B cell (primary cell): Measurements from ENCODE around the gene ZNF598. TPM values are rescaled to one million over a fixed set of nuclear protein-coding genes. Genes with fewer than 3 reads are reported as not detected.

Source experiments
- ATAC-seq: fragments of 200-7000 bp; cut with Tn5 transposase; one replicate; pipeline ENCODE4 v1.10.0; 2021; ENCODE audit warnings: low read depth, mild to moderate bottlenecking, moderate number of reproducible peaks, moderate library complexity
- CTCF ChIA-PET: fragments of 350-600 bp; sonication (Branson Sonifier 250); formaldehyde crosslinking; loops from one replicate; lab custom pipeline; 2021; ENCODE audit warnings: antibody characterized with exemption, inconsistent platforms; lab: Charles Lee
- POLR2A ChIA-PET: fragments of 350-600 bp; sonication (Branson Sonifier 250); formaldehyde crosslinking; loops from one replicate; lab custom pipeline; 2021; ENCODE audit warnings: antibody characterized with exemption; lab: Charles Lee
- DNase-seq: peaks from one replicate; pipeline ENCODE4 v3.0.0; 2013
- H2AFZ ChIP-seq: 2 replicates; pipeline ENCODE4 v1.6.1; 2012; ENCODE audit warnings: mild to moderate bottlenecking, low read depth, low read length; ENCODE audit not compliant: insufficient read depth, poor library complexity, severe bottlenecking
- H3K27ac ChIP-seq, 2 donors: 1 replicate in 1 of 2; 2 replicates in 1 of 2; pipeline ENCODE4 v1.5.1; 2012 to 2013; ENCODE audit warnings: low read length in 2 of 2, mild to moderate bottlenecking in 2 of 2, moderate library complexity in 1 of 2
- H3K27me3 ChIP-seq, 4 experiments: fragments of 200-600 bp in 1 of 4; sonication (generic) in 1 of 4; replicated peaks in 1 of 4; 1 replicate in 2 of 4; 2 replicates in 2 of 4; pipeline versions ENCODE4 v1.6.1 to v1.7.0; 2013 to 2016; ENCODE audit warnings: low read length in 3 of 4, mild to moderate bottlenecking in 2 of 4, mixed read lengths in 1 of 4, moderate library complexity in 1 of 4; ENCODE audit not compliant: insufficient read depth in 4 of 4, control insufficient read depth in 3 of 4; ENCODE audit errors: control extremely low read depth in 1 of 4
- H3K36me3 ChIP-seq, 2 experiments: replicated peaks in 1 of 2; 1 replicate in 1 of 2; 2 replicates in 1 of 2; pipeline versions ENCODE4 v1.6.1 to v1.7.1; 2013; ENCODE audit warnings: low read length in 1 of 2; ENCODE audit not compliant: insufficient read depth in 2 of 2, control insufficient read depth in 1 of 2; ENCODE audit errors: control extremely low read depth in 1 of 2, extremely low read depth in 1 of 2
- H3K4me1 ChIP-seq, 2 donors: fragments of 200-600 bp in 1 of 2; sonication (generic) in 1 of 2; 1 replicate in 1 of 2; 2 replicates in 1 of 2; pipeline versions ENCODE4 v1.5.1 to v1.6.1; 2013 to 2017; ENCODE audit warnings: low read length in 2 of 2; ENCODE audit not compliant: control insufficient read depth in 2 of 2, insufficient read depth in 2 of 2
- H3K4me2 ChIP-seq: replicated peaks from 2 replicates; pipeline ENCODE3; 2012; ENCODE audit warnings: mild to moderate bottlenecking, low read depth, low read length; ENCODE audit not compliant: poor library complexity, severe bottlenecking
- H3K4me3 ChIP-seq, 5 experiments: fragments of 200-600 bp in 1 of 5; sonication (generic) in 1 of 5; 1 replicate in 3 of 5; 2 replicates in 2 of 5; pipeline versions ENCODE4 v1.5.1 to v1.7.0; 2011 to 2016; ENCODE audit warnings: low read length in 4 of 5, mild to moderate bottlenecking in 4 of 5, low read depth in 2 of 5, control low read depth in 1 of 5, moderate library complexity in 1 of 5; ENCODE audit not compliant: insufficient read depth in 1 of 5; ENCODE audit errors: control extremely low read depth in 1 of 5, extremely low read depth in 1 of 5
- H3K79me2 ChIP-seq: fragments of 200-600 bp; sonication (generic); one replicate; pipeline ENCODE4 v1.6.0; 2016; ENCODE audit warnings: low read length; ENCODE audit not compliant: control insufficient read depth, insufficient read depth
- H3K9ac ChIP-seq: fragments of 200-600 bp; sonication (generic); 2 replicates; pipeline ENCODE4 v1.6.1; 2017; ENCODE audit warnings: mild to moderate bottlenecking, low read length, moderate library complexity
- H3K9me3 ChIP-seq, 3 donors: one replicate each; pipeline versions ENCODE4 v1.6.1 to v1.7.1; 2013; ENCODE audit warnings: low read length in 2 of 3; ENCODE audit not compliant: control insufficient read depth in 2 of 3, insufficient read depth in 1 of 3; ENCODE audit errors: control extremely low read depth in 1 of 3
- H4K20me1 ChIP-seq: 2 replicates; pipeline ENCODE4 v1.6.0; 2012; ENCODE audit warnings: mild to moderate bottlenecking, low read length; ENCODE audit not compliant: insufficient read depth, control insufficient read depth, poor library complexity, severe bottlenecking
- H3K27ac Mint-ChIP-seq: one replicate; pipeline ENCODE4 v1.8.0; 2021; ENCODE audit warnings: mixed read lengths
- H3K27me3 Mint-ChIP-seq: one replicate; pipeline ENCODE4 v1.8.0; 2021; ENCODE audit warnings: mixed read lengths
- H3K4me1 Mint-ChIP-seq: one replicate; pipeline ENCODE4 v1.8.0; 2021; ENCODE audit warnings: mixed read lengths
- H3K4me3 Mint-ChIP-seq: one replicate; pipeline ENCODE4 v1.8.0; 2021; ENCODE audit warnings: mixed read lengths
- H3K9me3 Mint-ChIP-seq: one replicate; pipeline ENCODE4 v1.8.0; 2022; ENCODE audit warnings: mixed read lengths; ENCODE audit not compliant: insufficient read depth
- CTCF ChIP-seq: fragments of 200-600 bp; IDR thresholded peaks from one replicate; pipeline ENCODE4 v1.8.0; 2022; ENCODE audit warnings: antibody characterized with exemption, mild to moderate bottlenecking
- EZH2 ChIP-seq: IDR thresholded peaks from 2 replicates; pipeline ENCODE4 v1.6.1; 2012; ENCODE audit warnings: borderline replicate concordance, low read depth, mild to moderate bottlenecking, moderate library complexity, low read length; ENCODE audit not compliant: insufficient read depth, poor library complexity, severe bottlenecking
- WGBS: methylation state at CpG from one replicate; pipeline ENCODE4 v1.1.5; 2013; ENCODE audit warnings: missing lambda C conversion rate; ENCODE audit not compliant: insufficient coverage; 5-methylcytosine and 5-hydroxymethylcytosine counted together
- intact Hi-C: fragments of 100-400 bp; cut with micrococcal nuclease; formaldehyde crosslinking; loops from one replicate; pipeline ENCODE4 v1.10.0; 2022
- polyA plus RNA-seq: library from polyadenylated mRNA; depleted of rRNA; stranded (reverse); fragments of >200 nt; gene quantifications from 2 replicates; pipeline ENCODE4 v1.2.3, GENCODE V29; 2012
- total RNA-seq, 2 donors: library from RNA; stranded (reverse); fragments of 120-200 nt in 1 of 2; gene quantifications; 1 replicate in 1 of 2; 2 replicates in 1 of 2; pipeline versions ENCODE4 v1.2.3 to v1.2.4, GENCODE V29; 2013 to 2022

The ZNF598 gene
- total and polyA plus RNA-seq, 2 donors (not counting 1 experiment from before 2014, with no cell fraction given), result 49.5 to 61.5 TPM

DNA sequence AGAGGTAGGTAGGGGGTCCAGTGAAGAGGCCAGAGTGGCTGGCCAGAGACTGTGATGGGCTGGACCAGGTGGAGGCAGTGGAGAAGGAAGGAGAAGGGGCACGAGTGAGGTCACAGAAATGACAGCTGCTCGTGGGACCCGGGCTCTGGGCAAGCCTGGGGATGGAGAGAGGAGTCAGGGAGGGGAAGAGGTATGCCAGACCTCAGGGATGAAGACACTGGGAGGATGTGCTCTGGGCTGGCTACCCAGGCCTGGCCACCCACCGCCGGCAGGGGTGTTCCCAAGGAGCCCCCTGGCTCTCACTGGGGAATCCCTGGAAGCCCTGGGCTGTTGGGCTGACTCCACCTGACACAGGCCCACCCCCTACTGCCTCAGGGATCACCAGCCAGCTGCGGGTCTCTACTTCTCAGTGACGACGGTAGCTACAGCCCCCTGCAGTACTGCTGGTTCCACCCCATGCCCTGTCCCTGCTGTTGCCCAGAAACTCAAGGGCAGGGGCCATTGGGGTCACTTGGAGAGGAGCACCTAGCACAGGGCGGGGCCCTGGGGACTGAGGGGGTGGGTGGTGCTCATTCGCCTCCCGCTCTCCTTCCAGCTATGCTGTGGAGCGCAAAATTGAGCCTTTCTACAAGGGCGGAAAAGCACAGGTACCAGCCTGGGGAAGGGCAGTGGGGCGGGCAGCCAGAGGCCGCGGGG is 36.0 kb downstream of the ZNF598 start:
- intact Hi-C loops, result loop anchor here (5.0 kb wide), 1 partner anchor 266 kb away; the partner anchor contains the start of gene MAPK8IP3
- ATAC-seq (no peak), DNase-seq (no peak)
- no peak overlapping the region for H3K4me3 ChIP-seq
- WGBS, result 97% methylated on average over 13 of the region's 16 CpGs
- POLR2A ChIA-PET, result interaction anchor here (1.1 kb wide), 1 partner anchor 9 kb away, joined by 4 read pairs; the partner anchor contains the start of gene RPS2
- peaks cover 48% of the 10 kb centered on the region for H4K20me1 ChIP-seq
- H3K4me2 ChIP-seq, result no peak overlapping the region
- peaks cover 9 to 19% of the 10 kb centered on the region in 2 donors for H3K4me1 ChIP-seq
- Mint-ChIP-seq H3K27me3 (no peaks in the 10 kb centered on the region), H3K4me3 (peak overlapping the region; percentile 47), H3K9me3 (no peaks in the 10 kb centered on the region), H3K4me1 (peaks cover 21% of the 10 kb centered on the region), H3K27ac (no peak overlapping the region)
- H3K27ac ChIP-seq, result no peak overlapping the region
- H3K27me3 ChIP-seq, result peaks cover 0 to 25% (median 1%) of the 10 kb centered on the region in 4 experiments
- H3K79me2 ChIP-seq, result peaks cover 40% of the 10 kb centered on the region
- no peak overlapping the region for H2AFZ ChIP-seq
- H3K36me3 ChIP-seq, result peaks cover 0 to 41% of the 10 kb centered on the region in 2 experiments
- no peak for TF ChIP-seq CTCF
- TF ChIP-seq EZH2, result no peak
- peaks cover 0 to 3% (median 0%) of the 10 kb centered on the region in 3 donors for H3K9me3 ChIP-seq
- H3K9ac ChIP-seq, result no peak overlapping the region
- CTCF ChIA-PET, result interaction anchor here (1.4 kb wide), 1 partner anchor 11 kb away, joined by 4 read pairs; the partner anchor contains the start of gene GFER

- Histone ChIP-seq H2AFZ (peak overlapping the region; percentile 93), H3K9me3 (peaks cover 0 to 3% (median 0%) of the 10 kb centered on the region in 3 donors), H4K20me1 (peaks cover 48% of the 10 kb centered on the region), H3K36me3 (peaks cover 0 to 31% of the 10 kb centered on the region in 2 experiments), H3K4me1 (peaks cover 9 to 19% of the 10 kb centered on the region in 2 donors), H3K4me3 (peak overlapping the region; percentile 86 to 91 (median 87)), H3K79me2 (peaks cover 40% of the 10 kb centered on the region), H3K9ac (peak overlapping the region; percentile 84), H3K27ac (peak overlapping the region; percentile 49 to 85), H3K27me3 (peaks cover 0 to 14% (median 1%) of the 10 kb centered on the region in 4 experiments), H3K4me2 (peak overlapping the region; percentile 97)
- DNase-seq, result no peak
- no peaks in the 10 kb centered on the region for H3K9me3 Mint-ChIP-seq
- intact Hi-C loops, result loop anchor here (1.0 to 5.0 kb wide), 3 partner anchors 8 to 265 kb away; partner anchors contain the start of genes MAPK8IP3 and RPS2
- WGBS, result 3% methylated on average over 22 of the region's 22 CpGs
- no peak for ATAC-seq
- no peak for TF ChIP-seq CTCF
- no peak for TF ChIP-seq EZH2
- H3K4me1 Mint-ChIP-seq, result peaks cover 21% of the 10 kb centered on the region
- H3K4me3 Mint-ChIP-seq, result peak overlapping the region; percentile 96
- POLR2A ChIA-PET, result interaction anchor here (1.1 to 1.8 kb wide), 5 partner anchors 12 to 183 kb away, joined by 4 to 15 read pairs (median 5); partner anchors contain the start of genes FAHD1, GFER, HAGH and NDUFB10
- CTCF ChIA-PET, result no interaction called here
- no peaks in the 10 kb centered on the region for H3K27me3 Mint-ChIP-seq
- peak overlapping the region; percentile 15 for H3K27ac Mint-ChIP-seq
These were observed 37.1 kb downstream of the ZNF598 start for GRCh38 chr16:1972490-1972877.
